ENCODE data around the gene TRPC4AP. TPM values are rescaled to one million over a fixed set of nuclear protein-coding genes. Genes with fewer than 3 reads are reported as not detected.

Gene TRPC4AP
- total RNA-seq, 1 donor from 2014 or later, result 95.6 TPM

GRCh38 chr20:35111141-35111888 lies 18.7 kb upstream of the TRPC4AP start:
- Mint-ChIP-seq H3K36me3 (peaks cover 5% of the 10 kb centered on the region), H3K4me3 (no peak overlapping the region), H3K4me1 (no peaks in the 10 kb centered on the region), H3K27ac (no peak overlapping the region), H3K9me3 (no peaks in the 10 kb centered on the region), H3K27me3 (ENCODE audit: low read depth) (no peaks in the 10 kb centered on the region)
- no peak for DNase-seq (ENCODE audit: low spot score in 2 of 2, unreplicated experiment in 2 of 2)
- no peak for TF ChIP-seq CTCF (IDR thresholded peaks at IDR 0.05; ENCODE audit: unreplicated experiment)

DNA sequence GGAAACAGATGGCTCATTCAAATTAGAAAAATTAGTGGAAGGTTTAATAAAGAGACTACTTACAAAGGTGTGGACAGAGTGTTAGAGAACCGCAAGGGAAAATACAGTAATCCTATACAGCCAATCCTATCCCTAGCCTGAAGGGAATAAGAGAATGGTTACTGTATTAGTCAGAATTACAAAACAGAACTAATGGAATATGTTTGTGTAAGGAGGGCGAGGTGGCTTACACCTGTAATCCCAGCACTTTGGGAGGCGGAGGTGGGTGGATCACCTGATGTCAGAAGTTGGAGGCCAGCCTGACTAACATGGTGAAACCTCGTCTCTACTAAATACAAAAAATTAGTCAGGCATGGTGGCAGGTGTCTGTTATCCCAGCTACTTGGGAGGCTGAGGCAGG lies 16.3 kb upstream of the TRPC4AP start:
- no peaks in the 10 kb centered on the region for H3K4me1 Mint-ChIP-seq

DNA sequence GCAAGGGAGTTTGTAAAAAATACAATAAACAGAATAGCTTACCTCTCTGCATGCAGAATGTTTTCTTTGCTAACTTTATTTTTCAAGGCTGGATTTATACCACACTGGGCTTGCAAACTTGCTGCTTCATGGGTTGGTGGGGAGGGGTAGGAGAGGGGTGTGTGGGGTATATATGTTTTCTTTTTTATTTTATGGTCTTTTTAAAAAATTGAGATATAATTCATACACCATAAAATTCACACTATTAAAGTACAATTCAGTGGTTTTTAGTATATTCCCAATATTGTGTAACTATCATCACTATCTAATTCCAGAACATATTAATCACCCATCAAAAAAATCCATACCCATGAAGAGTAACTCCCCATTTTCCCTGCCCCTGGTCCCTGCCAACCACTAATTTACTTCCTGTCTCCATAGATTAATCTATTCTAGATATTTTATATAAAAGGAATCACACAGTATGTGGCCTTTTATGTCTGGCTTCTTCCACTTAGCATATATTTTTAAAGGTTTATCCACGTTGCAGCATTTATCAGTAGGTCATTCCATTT lies 14.3 kb upstream of the TRPC4AP start:
- Mint-ChIP-seq H3K4me1 (peaks cover 6% of the 10 kb centered on the region), H3K9me3 (no peaks in the 10 kb centered on the region), H3K4me3 (no peak overlapping the region), H3K36me3 (peaks cover 3% of the 10 kb centered on the region), H3K27me3 (ENCODE audit: low read depth) (no peaks in the 10 kb centered on the region), H3K27ac (no peak overlapping the region)
- TF ChIP-seq CTCF (IDR thresholded peaks at IDR 0.05; ENCODE audit: unreplicated experiment), result no peak
- DNase-seq (ENCODE audit: low spot score in 2 of 2, unreplicated experiment in 2 of 2), result no peak

More for the DNA sequence above, 16.3 kb upstream of the TRPC4AP start:
- TF ChIP-seq CTCF (IDR thresholded peaks at IDR 0.05; ENCODE audit: unreplicated experiment), result no peak
- H3K27ac Mint-ChIP-seq, result no peak overlapping the region
- no peak overlapping the region for H3K4me3 Mint-ChIP-seq
- DNase-seq (ENCODE audit: low spot score in 2 of 2, unreplicated experiment in 2 of 2), result no peak
- H3K9me3 Mint-ChIP-seq, result no peaks in the 10 kb centered on the region
- H3K36me3 Mint-ChIP-seq, result peaks cover 3% of the 10 kb centered on the region
- no peaks in the 10 kb centered on the region for H3K27me3 Mint-ChIP-seq (ENCODE audit: low read depth)

- Mint-ChIP-seq H3K4me1 (peaks cover 6% of the 10 kb centered on the region), H3K4me3 (no peak overlapping the region), H3K27me3 (ENCODE audit: low read depth) (no peaks in the 10 kb centered on the region), H3K9me3 (no peaks in the 10 kb centered on the region), H3K36me3 (peaks cover 2% of the 10 kb centered on the region), H3K27ac (no peak overlapping the region)
- no peak for DNase-seq (ENCODE audit: low spot score in 2 of 2, unreplicated experiment in 2 of 2)
- no peak for TF ChIP-seq CTCF (IDR thresholded peaks at IDR 0.05; ENCODE audit: unreplicated experiment)
These were observed 12.2 kb upstream of the TRPC4AP start for GRCh38 chr20:35104685-35105295.

GRCh38 chr20:35101620-35102019 lies 9.0 kb upstream of the TRPC4AP start:
- Mint-ChIP-seq H3K4me1 (peaks cover 6% of the 10 kb centered on the region), H3K27me3 (ENCODE audit: low read depth) (no peaks in the 10 kb centered on the region), H3K27ac (no peak overlapping the region), H3K9me3 (no peaks in the 10 kb centered on the region), H3K36me3 (no peaks in the 10 kb centered on the region), H3K4me3 (no peak overlapping the region)
- DNase-seq (ENCODE audit: low spot score in 2 of 2, unreplicated experiment in 2 of 2), result no peak
- no peak for TF ChIP-seq CTCF (IDR thresholded peaks at IDR 0.05; ENCODE audit: unreplicated experiment)
